Measurements from ENCODE around the gene COPS7B.

DNA sequence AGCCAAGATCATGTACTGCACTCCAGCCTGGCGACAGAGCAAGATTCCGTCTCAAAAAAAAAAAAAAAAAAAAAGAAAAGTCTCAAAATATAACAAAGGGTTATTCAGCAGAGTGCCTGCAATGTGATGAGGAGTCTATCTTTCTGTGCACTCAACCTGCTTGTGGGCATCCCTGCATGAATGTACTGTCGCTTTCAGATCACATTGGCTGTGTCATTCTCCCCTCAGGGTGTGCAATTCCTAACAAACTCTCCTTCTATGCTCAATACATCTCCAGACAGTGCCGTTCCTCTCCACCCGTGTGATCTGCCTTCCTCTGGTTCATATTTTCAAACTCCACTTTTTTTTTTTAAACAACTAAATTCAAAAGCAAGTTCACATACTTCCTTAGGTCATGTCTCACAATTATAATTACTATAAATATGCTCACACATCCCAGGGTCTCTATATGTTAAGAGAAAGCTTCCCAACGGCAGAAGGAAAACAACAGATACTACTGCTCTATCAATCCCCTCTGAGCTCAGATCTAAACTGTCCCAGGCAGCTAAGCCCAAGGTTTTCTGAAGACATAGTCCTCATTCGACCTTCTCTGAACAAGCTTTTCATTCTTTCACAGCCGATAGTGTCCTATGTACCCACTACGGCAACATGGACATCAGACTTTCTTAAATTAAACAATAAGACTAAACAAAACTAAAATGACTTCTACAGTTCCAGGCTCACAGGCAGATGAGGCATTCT, 42.7 kb upstream of the COPS7B start:
- TF ChIP-seq, protein P1, sequence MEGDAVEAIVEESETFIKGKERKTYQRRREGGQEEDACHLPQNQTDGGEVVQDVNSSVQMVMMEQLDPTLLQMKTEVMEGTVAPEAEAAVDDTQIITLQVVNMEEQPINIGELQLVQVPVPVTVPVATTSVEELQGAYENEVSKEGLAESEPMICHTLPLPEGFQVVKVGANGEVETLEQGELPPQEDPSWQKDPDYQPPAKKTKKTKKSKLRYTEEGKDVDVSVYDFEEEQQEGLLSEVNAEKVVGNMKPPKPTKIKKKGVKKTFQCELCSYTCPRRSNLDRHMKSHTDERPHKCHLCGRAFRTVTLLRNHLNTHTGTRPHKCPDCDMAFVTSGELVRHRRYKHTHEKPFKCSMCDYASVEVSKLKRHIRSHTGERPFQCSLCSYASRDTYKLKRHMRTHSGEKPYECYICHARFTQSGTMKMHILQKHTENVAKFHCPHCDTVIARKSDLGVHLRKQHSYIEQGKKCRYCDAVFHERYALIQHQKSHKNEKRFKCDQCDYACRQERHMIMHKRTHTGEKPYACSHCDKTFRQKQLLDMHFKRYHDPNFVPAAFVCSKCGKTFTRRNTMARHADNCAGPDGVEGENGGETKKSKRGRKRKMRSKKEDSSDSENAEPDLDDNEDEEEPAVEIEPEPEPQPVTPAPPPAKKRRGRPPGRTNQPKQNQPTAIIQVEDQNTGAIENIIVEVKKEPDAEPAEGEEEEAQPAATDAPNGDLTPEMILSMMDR (IDR thresholded peaks at IDR 0.05 in 4 of 5, conservative IDR thresholded peaks at IDR 0.05 in 1 of 5) = no peak
- no peak for TF ChIP-seq POLR2A (IDR thresholded peaks at IDR 0.05)
